PC-9 (cell line): ENCODE measurements around the gene SLC35G2.
"Not testable (repeated sequence)": the region's sequence is repeated elsewhere in the genome, so short reads cannot be mapped to it uniquely, and the experiment has no call there.

Experiments
- CTCF ChIP-seq: fragments of 200-600 bp; sonication (generic); conservative IDR thresholded peaks from 2 replicates; pipeline ENCODE4 v1.6.1; 2017; ENCODE audit warnings: mixed run types, antibody characterized with exemption, mild to moderate bottlenecking, moderate library complexity
- EZH2 ChIP-seq: fragments of 200-600 bp; sonication (generic); IDR thresholded peaks from 2 replicates; pipeline ENCODE4 v1.8.0; 2017; ENCODE audit warnings: antibody characterized with exemption, low read depth

DNA sequence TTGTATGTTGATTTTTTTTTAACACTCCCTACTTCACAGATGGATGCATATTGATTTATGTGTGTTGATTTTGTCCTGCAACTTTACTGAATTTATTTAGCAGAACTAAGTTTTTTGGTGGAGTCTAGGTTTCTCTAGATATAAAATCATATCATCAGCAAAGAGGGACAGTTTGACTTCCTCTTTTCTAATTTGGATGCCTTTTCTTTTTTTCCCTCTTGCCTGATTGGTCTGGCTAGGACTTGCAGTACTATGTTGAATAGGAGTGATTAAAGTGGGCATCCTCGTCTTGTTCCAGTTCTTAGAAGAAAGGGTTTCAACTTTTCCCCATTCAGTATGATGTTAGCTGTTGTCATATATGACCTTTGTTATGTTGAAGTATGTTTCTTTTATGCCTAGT lies 81.8 kb downstream of the SLC35G2 start:
- not testable (repeated sequence) for TF ChIP-seq CTCF, EZH2
